ENCODE measurements around the gene SERPINI1.
A peak's percentile ranks its signal among the peaks of the same experiment; 100 is the strongest.

SERPINI1 gene

DNA sequence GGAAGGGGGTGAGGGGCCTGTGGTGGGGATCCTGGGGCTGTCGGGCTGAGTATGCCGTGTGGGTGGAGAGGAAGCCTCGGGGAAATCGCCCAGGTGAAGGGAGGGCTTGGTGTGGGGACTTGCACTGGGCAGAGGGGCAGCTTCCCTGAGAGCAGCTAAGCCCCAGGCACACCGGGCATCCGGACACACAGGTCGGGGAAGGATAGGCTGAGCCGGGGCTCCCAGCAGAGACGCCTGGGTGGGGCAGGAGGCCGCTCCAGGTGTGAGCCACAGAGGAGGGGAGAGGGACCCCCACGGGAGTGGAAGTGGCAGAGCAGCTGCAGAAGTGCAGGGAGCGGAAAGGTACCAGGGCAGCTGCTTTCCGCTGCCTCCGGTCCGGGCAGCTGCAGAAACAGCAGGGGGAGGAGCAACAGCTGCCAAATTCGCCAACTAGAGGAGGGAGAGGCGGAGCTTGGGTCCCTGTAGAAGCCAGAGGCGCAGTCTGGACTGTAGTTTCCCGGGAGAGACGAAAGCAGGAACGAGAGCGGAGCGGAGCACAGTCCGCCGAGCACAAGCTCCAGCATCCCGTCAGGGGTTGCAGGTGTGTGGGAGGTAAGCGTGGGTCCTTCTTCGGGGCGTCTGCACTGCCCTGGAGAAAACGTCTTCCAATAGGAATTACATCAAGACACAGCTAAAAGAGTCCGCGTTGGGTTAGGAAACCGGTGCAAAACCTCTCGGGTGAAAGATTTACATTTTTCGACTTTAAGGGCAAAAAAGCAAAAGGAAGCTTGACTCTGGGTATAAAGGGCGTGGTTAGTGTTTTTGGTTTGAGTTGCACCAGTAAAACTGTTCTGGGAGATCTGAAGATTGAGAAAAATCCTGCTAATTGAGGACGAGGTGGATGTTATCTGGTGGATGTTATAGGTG lies at the start of gene SERPINI1:
TSS of gene SERPINI1 (plus strand) at position 489 of the 906 bp plus-strand sequence. CDS start 53,408 bp downstream, outside the sequence.
- peak; percentile 74 for DNase-seq (ENCODE audit: low spot score)

DNA sequence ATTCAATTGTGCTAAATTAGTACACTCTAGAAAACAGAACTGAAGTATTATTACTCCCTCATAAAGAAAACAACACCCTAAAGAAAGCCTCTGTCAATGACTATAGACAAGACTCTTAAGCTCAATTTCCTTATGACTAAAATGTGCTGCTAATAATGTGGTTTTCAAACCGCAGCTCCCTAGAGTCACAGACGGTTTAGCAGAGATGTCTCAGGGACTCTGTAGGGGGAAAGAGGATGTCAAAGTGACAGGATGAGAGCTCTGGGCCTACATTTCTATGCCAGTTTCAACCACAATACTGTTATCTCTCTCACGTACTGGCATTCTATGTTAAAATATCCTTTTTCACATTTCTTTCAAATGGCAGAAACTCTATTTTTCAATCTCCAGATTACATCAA lies 44.2 kb upstream of the SERPINI1 start:
- no peak for DNase-seq (ENCODE audit: low spot score)

GRCh38 chr3:167694121-167694520 lies 41.4 kb upstream of the SERPINI1 start:
- no peak for DNase-seq (ENCODE audit: low spot score)

- no peak for DNase-seq (ENCODE audit: low spot score)
These were observed 35.5 kb upstream of the SERPINI1 start for GRCh38 chr3:167700046-167700445.

- peak; percentile 86 for DNase-seq (ENCODE audit: low spot score)
These were observed 34.6 kb upstream of the SERPINI1 start for GRCh38 chr3:167700926-167701325.

GRCh38 chr3:167705840-167706239 lies 29.7 kb upstream of the SERPINI1 start:
- DNase-seq (ENCODE audit: low spot score): no peak

GRCh38 chr3:167709690-167710089 lies 25.8 kb upstream of the SERPINI1 start:
- DNase-seq (ENCODE audit: low spot score): no peak

DNA sequence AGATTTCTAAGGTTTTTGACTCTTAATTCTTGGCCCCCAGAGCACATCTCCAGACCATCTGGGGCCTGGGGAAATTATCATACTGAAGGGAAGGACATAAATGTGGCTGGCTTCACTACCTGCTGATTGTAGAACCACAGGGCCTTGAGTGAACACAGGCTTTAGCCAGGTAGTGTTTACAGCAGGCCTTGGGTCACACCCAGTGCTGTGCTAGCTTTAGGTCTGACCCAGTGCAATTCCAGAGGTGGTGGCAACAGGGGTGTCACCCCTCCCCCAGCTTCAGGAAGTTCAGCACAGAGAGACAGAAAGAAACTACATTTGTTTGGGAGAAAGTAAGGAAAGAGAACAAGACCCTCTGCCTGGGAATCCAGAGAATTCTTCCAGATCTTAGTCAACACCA lies 25.0 kb upstream of the SERPINI1 start:
- no peak for DNase-seq (ENCODE audit: low spot score)

GRCh38 chr3:167711439-167711838 lies 24.1 kb upstream of the SERPINI1 start:
- DNase-seq (ENCODE audit: low spot score): no peak

DNA sequence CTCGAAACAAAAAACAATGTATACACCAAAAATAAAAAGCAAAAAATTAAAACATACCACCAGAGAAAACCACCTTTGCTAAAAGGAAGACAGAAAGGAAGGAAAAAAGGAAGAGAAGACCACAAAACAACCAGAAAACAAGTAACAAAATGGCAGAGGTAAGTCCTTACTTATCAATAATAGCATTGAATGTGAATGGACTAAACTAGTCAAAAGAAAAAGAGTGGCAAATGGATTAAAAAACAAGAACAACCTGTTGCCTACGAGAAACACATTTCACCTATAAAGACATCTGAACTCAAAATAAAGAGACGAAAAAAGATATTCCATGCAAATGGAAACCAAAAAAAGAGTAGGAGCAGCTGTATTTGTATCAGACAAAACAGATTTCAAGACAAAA lies 23.1 kb upstream of the SERPINI1 start:
- DNase-seq (ENCODE audit: low spot score): no peak

- DNase-seq (ENCODE audit: low spot score): no peak
These were observed 20.6 kb upstream of the SERPINI1 start for GRCh38 chr3:167714871-167715270.

DNA sequence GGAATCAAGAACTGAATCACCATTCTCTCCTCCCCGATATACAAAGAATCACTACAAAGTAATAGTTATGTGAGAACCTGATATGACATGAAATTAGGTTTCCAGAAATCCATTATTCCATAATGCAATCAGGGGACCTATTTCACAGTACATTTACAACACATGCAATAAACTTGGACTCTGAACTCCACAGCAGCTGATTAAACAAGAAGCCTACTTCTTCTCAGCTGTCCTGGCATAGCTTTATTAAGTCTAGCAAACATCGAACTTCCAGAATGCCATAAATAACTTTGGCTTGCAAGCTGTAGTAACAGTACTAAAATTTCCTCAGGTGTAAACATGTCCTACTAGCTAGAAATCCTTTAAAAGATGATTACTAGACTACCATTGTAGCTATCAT lies 18.6 kb upstream of the SERPINI1 start:
- no peak for DNase-seq (ENCODE audit: low spot score)

DNA sequence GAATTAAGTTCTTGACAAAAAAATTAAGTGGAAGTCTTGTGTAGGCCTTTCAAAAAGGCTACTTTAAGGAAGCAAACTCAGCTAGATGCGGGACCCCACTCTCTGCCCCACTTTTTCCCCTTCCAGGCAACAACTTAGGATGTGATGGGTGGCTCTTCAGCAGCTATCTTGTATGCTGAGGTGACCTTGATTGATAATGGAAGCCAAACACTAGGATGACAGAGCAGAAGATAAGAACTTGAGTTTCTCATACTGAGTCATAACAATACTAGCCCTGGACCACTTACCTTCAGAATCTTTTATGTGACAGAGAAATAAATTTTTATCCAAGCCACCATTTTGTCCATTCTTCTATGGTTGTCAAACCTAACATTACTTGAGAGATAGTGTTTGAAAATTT lies 16.9 kb upstream of the SERPINI1 start:
- DNase-seq (ENCODE audit: low spot score): no peak

DNA sequence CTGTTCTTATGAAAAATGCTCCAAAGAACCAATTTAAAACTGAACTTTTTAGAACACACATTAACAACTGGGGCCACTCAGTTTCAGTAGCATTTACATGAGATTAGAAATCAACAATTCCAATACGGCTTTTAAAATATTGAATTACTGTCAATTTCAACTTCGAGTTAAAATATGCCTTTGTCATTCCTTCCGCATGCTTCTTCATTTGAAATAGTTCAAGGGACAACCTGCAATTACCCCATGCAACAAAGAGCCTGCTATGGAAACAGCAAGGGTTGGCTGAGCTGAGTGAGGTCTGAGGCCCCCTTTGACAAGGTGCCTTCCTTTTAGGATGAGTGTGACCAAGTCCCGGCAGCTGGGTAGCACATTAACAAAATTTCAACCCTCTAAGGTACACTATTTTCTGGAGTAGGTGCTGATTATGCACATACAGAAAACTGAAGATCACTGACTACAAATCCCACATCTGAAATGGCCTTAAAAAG lies 12.5 kb upstream of the SERPINI1 start:
- DNase-seq (ENCODE audit: low spot score): no peak

GRCh38 chr3:167723872-167724271 lies 11.6 kb upstream of the SERPINI1 start:
- DNase-seq (ENCODE audit: low spot score): no peak

GRCh38 chr3:167728176-167728575 lies 7.3 kb upstream of the SERPINI1 start:
- DNase-seq (ENCODE audit: low spot score): peak; percentile 4

DNA sequence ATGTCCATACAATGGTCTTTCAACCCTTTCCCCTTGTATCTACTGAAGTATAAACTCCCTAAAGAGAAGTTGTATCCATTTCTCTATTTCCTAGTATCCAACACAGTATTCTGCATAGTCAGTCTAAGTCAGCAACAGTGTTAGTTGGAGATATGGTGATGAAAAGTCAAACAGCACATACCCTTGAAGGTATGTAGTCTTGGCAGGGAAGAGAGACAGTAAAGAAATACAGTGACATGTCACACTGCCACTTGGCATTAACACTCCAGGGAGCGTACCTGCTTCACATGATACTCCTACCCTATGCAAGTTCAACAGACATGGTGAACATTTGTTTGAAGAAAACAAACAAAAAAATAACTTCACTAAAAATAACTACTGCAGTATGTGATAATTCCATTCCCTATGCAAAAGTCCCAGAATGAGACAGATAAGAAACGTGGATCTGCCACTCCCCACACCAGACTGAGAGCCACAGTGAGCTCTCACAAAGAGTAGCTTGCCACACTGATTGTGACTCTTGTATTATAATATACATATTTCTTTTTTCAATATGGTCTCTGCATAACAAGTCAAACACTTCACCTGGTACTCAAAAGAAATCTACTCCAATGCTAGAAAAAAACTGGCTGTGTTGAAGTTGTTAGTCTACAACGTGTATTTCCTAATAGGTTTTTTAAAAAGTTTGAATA lies 6.7 kb upstream of the SERPINI1 start:
- no peak for DNase-seq (ENCODE audit: low spot score)

GRCh38 chr3:167729591-167729990 lies 5.9 kb upstream of the SERPINI1 start:
- DNase-seq (ENCODE audit: low spot score): peak; percentile 6

GRCh38 chr3:167731393-167731792 lies 4.1 kb upstream of the SERPINI1 start:
- no peak for DNase-seq (ENCODE audit: low spot score)

GRCh38 chr3:167732313-167733065 lies 3.0 kb upstream of the SERPINI1 start:
- DNase-seq (ENCODE audit: low spot score): no peak

DNA sequence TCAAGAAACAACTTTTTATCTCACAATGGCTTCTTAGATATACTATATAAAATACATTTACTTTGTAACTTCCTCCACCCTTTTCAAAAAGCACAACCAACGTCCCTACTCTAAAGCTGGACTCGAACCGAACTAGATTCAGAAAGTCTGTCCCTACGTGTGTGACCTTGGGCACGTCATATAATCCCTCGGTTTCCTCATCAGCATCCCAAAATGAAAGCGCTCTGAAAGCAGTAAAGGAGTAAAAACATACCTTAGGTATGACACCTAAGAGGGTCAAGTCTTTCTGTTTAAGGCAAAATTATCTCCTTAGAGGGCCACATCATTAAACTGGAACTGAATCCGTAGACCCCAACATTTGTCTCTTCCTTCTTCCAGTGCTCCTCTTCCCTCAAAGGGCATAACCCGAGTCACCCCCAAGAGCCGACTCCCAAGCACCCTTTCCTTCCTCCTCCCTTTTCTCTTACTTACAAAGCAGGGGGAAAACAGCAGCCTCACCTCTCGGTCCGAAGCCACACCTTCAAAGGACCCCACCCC lies 1.5 kb upstream of the SERPINI1 start:
- DNase-seq (ENCODE audit: low spot score): no peak
